MCF 10A (cell line): ENCODE data around the gene HNRNPM. TPM values are rescaled to one million over a fixed set of nuclear protein-coding genes. Genes with fewer than 3 reads are reported as not detected.

Source experiments
- BruUV-seq: library from RNA; stranded (reverse); fragments of 400-500 nt; replicated peaks from 2 replicates; lab custom pipeline; 2021; lab: Mats Ljungman, UMichigan
- CTCF ChIA-PET: fragments of 300-600 bp; sonication (Branson Sonifier 250); formaldehyde crosslinking; extraction: SDS; loops from one replicate; lab custom pipeline; 2021; ENCODE audit warnings: antibody characterized with exemption, inconsistent platforms; lab: Yijun Ruan, JAX
- POLR2A ChIA-PET: fragments of 300-600, 350-650 bp; sonication (Branson Sonifier 250); formaldehyde crosslinking; extraction: SDS; loops from one replicate; lab custom pipeline; 2020; ENCODE audit warnings: antibody characterized with exemption, inconsistent platforms; lab: Yijun Ruan, JAX
- DNase-seq: peaks from one replicate; pipeline ENCODE4 v3.0.0-alpha.2; 2018; ENCODE audit not compliant: unreplicated experiment
- H3K27ac Mint-ChIP-seq: one replicate; pipeline ENCODE4 v1.8.0; 2022; ENCODE audit warnings: mild to moderate bottlenecking, low read depth, mixed read lengths; ENCODE audit not compliant: unreplicated experiment
- H3K27me3 Mint-ChIP-seq: one replicate; pipeline ENCODE4 v1.8.0; 2022; ENCODE audit warnings: mixed read lengths; ENCODE audit not compliant: insufficient read depth, unreplicated experiment
- H3K36me3 Mint-ChIP-seq: one replicate; pipeline ENCODE4 v1.8.0; 2022; ENCODE audit warnings: mild to moderate bottlenecking, moderate library complexity, mixed read lengths; ENCODE audit not compliant: insufficient read depth, unreplicated experiment
- H3K4me1 Mint-ChIP-seq: one replicate; pipeline ENCODE4 v1.8.0; 2022; ENCODE audit warnings: mixed read lengths; ENCODE audit not compliant: insufficient read depth, unreplicated experiment
- H3K4me3 Mint-ChIP-seq: one replicate; pipeline ENCODE4 v1.8.0; 2022; ENCODE audit warnings: mild to moderate bottlenecking, moderate library complexity, mixed read lengths; ENCODE audit not compliant: unreplicated experiment
- H3K9me3 Mint-ChIP-seq: one replicate; pipeline ENCODE4 v1.8.0; 2022; ENCODE audit warnings: mixed read lengths; ENCODE audit not compliant: unreplicated experiment
- intact Hi-C: fragments of 100-400 bp; cut with micrococcal nuclease; formaldehyde crosslinking; loops from 2 replicates; pipeline ENCODE4 v1.14.1; 2022
- total RNA-seq: library from RNA; stranded (reverse); gene quantifications from 2 replicates; pipeline ENCODE4 v1.2.3, GENCODE V29; 2022
- TF ChIP-seq, protein P1 (sequence below): fragments of 200-600 bp; IDR thresholded peaks from one replicate; pipeline ENCODE4 v1.8.0; 2022; ENCODE audit warnings: antibody characterized with exemption, mild to moderate bottlenecking; ENCODE audit not compliant: unreplicated experiment

Gene HNRNPM
- total RNA-seq, 1 experiment from 2014 or later, result 161 TPM

GRCh38 chr19:8530061-8530679 is 85.4 kb downstream of the HNRNPM start:
- POLR2A ChIA-PET, result interaction anchor here (0.7 kb wide), 2 partner anchors 1143 to 1291 kb away, joined by 3 read pairs; no protein-coding TSS in a partner anchor
- Mint-ChIP-seq H3K27ac (no peak overlapping the region), H3K36me3 (no peaks in the 10 kb centered on the region), H3K4me1 (no peaks in the 10 kb centered on the region), H3K9me3 (no peaks in the 10 kb centered on the region), H3K27me3 (no peaks in the 10 kb centered on the region), H3K4me3 (no peak overlapping the region)
- no TSS peak for BruUV-seq
- TF ChIP-seq, protein P1, sequence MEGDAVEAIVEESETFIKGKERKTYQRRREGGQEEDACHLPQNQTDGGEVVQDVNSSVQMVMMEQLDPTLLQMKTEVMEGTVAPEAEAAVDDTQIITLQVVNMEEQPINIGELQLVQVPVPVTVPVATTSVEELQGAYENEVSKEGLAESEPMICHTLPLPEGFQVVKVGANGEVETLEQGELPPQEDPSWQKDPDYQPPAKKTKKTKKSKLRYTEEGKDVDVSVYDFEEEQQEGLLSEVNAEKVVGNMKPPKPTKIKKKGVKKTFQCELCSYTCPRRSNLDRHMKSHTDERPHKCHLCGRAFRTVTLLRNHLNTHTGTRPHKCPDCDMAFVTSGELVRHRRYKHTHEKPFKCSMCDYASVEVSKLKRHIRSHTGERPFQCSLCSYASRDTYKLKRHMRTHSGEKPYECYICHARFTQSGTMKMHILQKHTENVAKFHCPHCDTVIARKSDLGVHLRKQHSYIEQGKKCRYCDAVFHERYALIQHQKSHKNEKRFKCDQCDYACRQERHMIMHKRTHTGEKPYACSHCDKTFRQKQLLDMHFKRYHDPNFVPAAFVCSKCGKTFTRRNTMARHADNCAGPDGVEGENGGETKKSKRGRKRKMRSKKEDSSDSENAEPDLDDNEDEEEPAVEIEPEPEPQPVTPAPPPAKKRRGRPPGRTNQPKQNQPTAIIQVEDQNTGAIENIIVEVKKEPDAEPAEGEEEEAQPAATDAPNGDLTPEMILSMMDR, result no peak
- DNase-seq, result no peak
- CTCF ChIA-PET, result interaction anchor here (1.5 kb wide), 1 partner anchor 51 kb away, joined by 8 read pairs; no protein-coding TSS in a partner anchor
- intact Hi-C loops, result no loop called here

DNA sequence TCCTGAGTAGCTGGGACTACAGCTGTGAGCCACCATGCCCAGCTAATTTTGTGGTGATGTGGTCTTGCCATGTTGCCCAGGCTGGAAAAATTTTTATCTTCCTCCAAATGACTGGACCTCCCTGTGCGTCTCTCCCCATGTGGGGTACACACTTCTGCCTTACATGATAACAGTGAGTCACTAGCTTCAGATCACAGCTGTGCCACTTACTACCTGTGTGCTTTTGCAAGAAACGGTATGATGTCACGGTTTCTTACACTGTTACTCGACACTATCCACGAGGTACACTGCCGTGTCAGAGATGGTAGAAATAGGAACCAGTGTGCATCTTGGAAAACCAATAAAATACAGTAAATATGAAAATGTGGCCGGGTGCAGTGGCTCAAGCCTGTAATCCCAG is 86.7 kb downstream of the HNRNPM start:
- intact Hi-C loops, result no loop called here
- ChIA-PET POLR2A (no interaction called here), CTCF (interaction anchor here (1.5 kb wide), 1 partner anchor 50 kb away, joined by 8 read pairs; no protein-coding TSS in a partner anchor)
- no peaks in the 10 kb centered on the region for H3K36me3 Mint-ChIP-seq
- peaks cover 12% of the 10 kb centered on the region for H3K27me3 Mint-ChIP-seq
- no peak for DNase-seq
- TF ChIP-seq, protein P1, result no peak
- H3K9me3 Mint-ChIP-seq, result no peaks in the 10 kb centered on the region
- H3K4me3 Mint-ChIP-seq, result no peak overlapping the region
- no TSS peak for BruUV-seq
- no peak overlapping the region for H3K27ac Mint-ChIP-seq
- H3K4me1 Mint-ChIP-seq, result no peaks in the 10 kb centered on the region

DNA sequence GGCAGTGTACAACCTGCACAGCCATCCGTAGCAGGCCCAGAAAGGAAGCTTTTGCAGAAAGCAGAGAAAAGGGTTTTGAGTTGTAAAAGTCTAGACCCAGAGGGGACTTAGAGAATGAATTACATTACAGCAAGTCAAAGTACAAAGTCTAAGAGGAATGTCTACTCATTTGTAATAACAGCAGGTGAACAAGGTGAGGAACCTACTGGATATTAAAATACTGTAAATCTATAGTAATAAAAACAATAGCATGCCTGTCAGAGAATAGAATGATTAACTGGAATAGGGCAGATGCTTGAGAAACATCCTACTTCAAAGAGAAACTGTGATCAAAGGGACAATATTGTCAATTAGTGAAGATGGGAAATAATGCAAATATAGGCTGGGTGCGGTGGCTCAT is 87.5 kb downstream of the HNRNPM start:
- POLR2A ChIA-PET, result interaction anchor here (0.6 kb wide), 1 partner anchor 121 kb away, joined by 3 read pairs; no protein-coding TSS in a partner anchor
- no peaks in the 10 kb centered on the region for H3K9me3 Mint-ChIP-seq
- CTCF ChIA-PET, result no interaction called here

DNA sequence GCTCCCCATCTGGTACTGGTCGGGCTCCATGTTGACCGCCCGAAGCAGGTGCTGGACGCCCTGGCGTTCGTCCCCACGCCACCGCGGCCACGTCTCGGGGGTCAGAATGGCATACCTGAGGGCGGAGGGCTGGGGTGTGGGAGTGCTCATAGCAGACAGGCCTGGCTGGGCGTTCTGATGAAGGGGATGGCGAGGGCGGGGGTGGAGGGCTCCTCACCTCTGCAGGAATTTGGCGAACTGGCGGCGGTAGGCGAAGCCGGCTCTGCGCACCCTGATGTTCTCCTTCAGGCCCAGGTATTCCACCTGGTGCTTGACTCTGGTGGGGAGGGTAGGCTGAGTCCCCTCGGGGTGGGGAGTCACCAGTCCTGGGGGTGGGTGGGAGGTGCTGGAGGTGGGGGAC is 91.5 kb downstream of the HNRNPM start:
- CTCF ChIA-PET, result no interaction called here
- H3K27ac Mint-ChIP-seq, result no peak overlapping the region

More for the DNA sequence above, 87.5 kb downstream of the HNRNPM start:
- peaks cover 13% of the 10 kb centered on the region for H3K27me3 Mint-ChIP-seq
- TF ChIP-seq, protein P1, result no peak
- H3K4me1 Mint-ChIP-seq, result no peaks in the 10 kb centered on the region
- intact Hi-C loops, result no loop called here
- BruUV-seq, result no TSS peak
- DNase-seq, result no peak
- H3K4me3 Mint-ChIP-seq, result no peak overlapping the region
- no peaks in the 10 kb centered on the region for H3K36me3 Mint-ChIP-seq
- no peak overlapping the region for H3K27ac Mint-ChIP-seq

More for the DNA sequence above, 91.5 kb downstream of the HNRNPM start:
- DNase-seq, result no peak
- H3K4me3 Mint-ChIP-seq, result no peak overlapping the region
- intact Hi-C loops, result no loop called here
- H3K27me3 Mint-ChIP-seq, result peaks cover 13% of the 10 kb centered on the region
- POLR2A ChIA-PET, result no interaction called here
- H3K9me3 Mint-ChIP-seq, result no peaks in the 10 kb centered on the region
- TF ChIP-seq, protein P1, result no peak
- no peaks in the 10 kb centered on the region for H3K36me3 Mint-ChIP-seq
- H3K4me1 Mint-ChIP-seq, result no peaks in the 10 kb centered on the region
- BruUV-seq, result no TSS peak
